RWPE2 (cell line): ENCODE measurements around the gene EML6.

Source experiments
- ATAC-seq: fragments of 200-7000 bp; cut with Tn5 transposase; 3 replicates; pipeline ENCODE4 v1.9.1; 2021; ENCODE audit warnings: low read depth
- DNase-seq: peaks from one replicate; pipeline ENCODE4 v3.0.0-alpha.2; 2020; ENCODE audit warnings: low spot score
- H3K27ac ChIP-seq: fragments of 450-650 bp; 2 replicates; pipeline ENCODE4 v1.5.1; 2017; ENCODE audit warnings: mild to moderate bottlenecking; ENCODE audit not compliant: poor library complexity, severe bottlenecking
- H3K27me3 ChIP-seq: fragments of 250-450 bp; sonication (Bioruptor Pico); 2 replicates; pipeline ENCODE4 v1.5.1; 2021; ENCODE audit warnings: mild to moderate bottlenecking, moderate library complexity; ENCODE audit not compliant: insufficient read depth, poor library complexity, severe bottlenecking
- H3K36me3 ChIP-seq: fragments of 250-450 bp; sonication (Bioruptor Pico); 2 replicates; pipeline ENCODE4 v1.5.1; 2020; ENCODE audit warnings: low read depth, mild to moderate bottlenecking, moderate library complexity
- H3K4me1 ChIP-seq: fragments of 250-450 bp; sonication (Bioruptor Pico); 2 replicates; pipeline ENCODE4 v1.5.1; 2021; ENCODE audit warnings: mild to moderate bottlenecking, moderate library complexity; ENCODE audit not compliant: insufficient read depth, poor library complexity, severe bottlenecking
- H3K4me3 ChIP-seq: fragments of 250-450 bp; sonication (Bioruptor Pico); 2 replicates; pipeline ENCODE4 v1.5.1; 2021; ENCODE audit warnings: mild to moderate bottlenecking, moderate library complexity; ENCODE audit not compliant: severe bottlenecking
- H3K9me3 ChIP-seq: fragments of 250-450 bp; sonication (Bioruptor Pico); 2 replicates; pipeline ENCODE4 v1.5.1; 2021; ENCODE audit warnings: mild to moderate bottlenecking, moderate library complexity; ENCODE audit not compliant: severe bottlenecking
- CTCF ChIP-seq: fragments of 450-650 bp; IDR thresholded peaks from one replicate; pipeline ENCODE4 v1.5.1; 2017; ENCODE audit warnings: mild to moderate bottlenecking, moderate library complexity; ENCODE audit not compliant: poor library complexity, severe bottlenecking

Gene EML6

GRCh38 chr2:54947646-54948045 lies 224.2 kb downstream of the EML6 start:
- H3K27me3 ChIP-seq, result no peaks in the 10 kb centered on the region
- no peak overlapping the region for H3K27ac ChIP-seq
- H3K4me1 ChIP-seq, result peaks cover 1% of the 10 kb centered on the region
- no peak for ATAC-seq
- no peak for DNase-seq
- H3K36me3 ChIP-seq, result no peaks in the 10 kb centered on the region
- no peaks in the 10 kb centered on the region for H3K9me3 ChIP-seq
- no peak for TF ChIP-seq CTCF
- H3K4me3 ChIP-seq, result no peak overlapping the region

GRCh38 chr2:54948120-54948519 lies 224.7 kb downstream of the EML6 start:
- Histone ChIP-seq H3K27ac (no peak overlapping the region), H3K27me3 (no peaks in the 10 kb centered on the region), H3K4me1 (peaks cover 6% of the 10 kb centered on the region), H3K9me3 (no peaks in the 10 kb centered on the region), H3K4me3 (no peak overlapping the region), H3K36me3 (no peaks in the 10 kb centered on the region)
- no peak for ATAC-seq
- no peak for DNase-seq
- TF ChIP-seq CTCF, result no peak

DNA sequence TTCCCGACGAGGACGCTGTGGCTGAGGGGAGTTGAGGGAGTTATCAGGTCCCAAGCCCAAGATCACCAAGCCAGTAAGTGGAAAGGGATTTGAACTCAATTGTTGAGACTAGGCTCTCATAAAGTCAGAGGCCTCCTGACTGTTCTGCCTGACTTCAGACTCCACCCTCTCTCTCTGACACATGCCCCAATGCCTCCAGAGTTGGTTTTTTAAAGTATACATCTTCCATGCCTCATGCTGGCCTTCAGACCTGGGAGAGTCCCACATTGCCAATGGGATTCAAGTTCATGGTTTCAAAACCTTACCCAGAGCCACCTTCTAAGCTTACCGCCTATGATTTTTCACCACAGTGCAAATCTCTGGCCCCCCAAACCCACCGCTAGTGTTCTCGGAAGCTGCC lies 226.0 kb downstream of the EML6 start:
- Histone ChIP-seq H3K27ac (no peak overlapping the region), H3K9me3 (no peaks in the 10 kb centered on the region), H3K27me3 (no peaks in the 10 kb centered on the region), H3K4me1 (peaks cover 11% of the 10 kb centered on the region), H3K4me3 (no peak overlapping the region), H3K36me3 (no peaks in the 10 kb centered on the region)
- DNase-seq (no peak), ATAC-seq (no peak)
- TF ChIP-seq CTCF, result no peak

GRCh38 chr2:54950811-54951210 lies 227.3 kb downstream of the EML6 start:
- Histone ChIP-seq H3K27me3 (no peaks in the 10 kb centered on the region), H3K27ac (no peak overlapping the region), H3K36me3 (no peaks in the 10 kb centered on the region), H3K4me3 (no peak overlapping the region), H3K4me1 (peaks cover 11% of the 10 kb centered on the region), H3K9me3 (no peaks in the 10 kb centered on the region)
- DNase-seq, result no peak
- no peak for ATAC-seq
- no peak for TF ChIP-seq CTCF

GRCh38 chr2:54952425-54952824 lies 229.0 kb downstream of the EML6 start:
- Histone ChIP-seq H3K4me3 (no peak overlapping the region), H3K27me3 (no peaks in the 10 kb centered on the region), H3K4me1 (peaks cover 11% of the 10 kb centered on the region), H3K36me3 (no peaks in the 10 kb centered on the region), H3K27ac (peak overlapping the region; percentile 20), H3K9me3 (no peaks in the 10 kb centered on the region)
- TF ChIP-seq CTCF, result no peak
- DNase-seq (no peak), ATAC-seq (no peak)
